NCI-H2081 (cell line): ENCODE measurements around the gene HDGF.
A peak's percentile ranks its signal among the peaks of the same experiment; 100 is the strongest.

Experiments
- DNase-seq, 2 experiments: peaks; one replicate each; lab custom pipeline; 2025; lab: John Stamatoyannopoulos, UW

HDGF gene

DNA sequence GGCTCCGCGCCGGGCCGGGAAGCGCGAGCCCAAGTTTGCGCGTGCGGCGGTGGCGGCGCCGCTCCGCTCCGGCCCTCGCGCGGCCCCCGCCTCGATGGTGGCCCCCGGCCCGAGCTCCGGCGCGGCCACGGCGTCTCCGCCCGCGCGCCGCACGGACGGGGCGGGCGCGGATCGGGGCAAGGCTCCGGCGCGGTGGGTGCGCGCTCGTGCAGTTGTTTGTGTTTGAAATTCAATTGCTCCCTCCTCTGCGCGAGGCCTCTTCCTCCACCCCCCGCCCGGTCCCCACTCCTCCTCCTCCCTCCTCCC is at the start of gene HDGF:
HDGF (minus strand) TSS at position 225 of the 306 bp plus-strand sequence. CDS start 246 bp downstream, outside the sequence.
- no peak for DNase-seq

DNA sequence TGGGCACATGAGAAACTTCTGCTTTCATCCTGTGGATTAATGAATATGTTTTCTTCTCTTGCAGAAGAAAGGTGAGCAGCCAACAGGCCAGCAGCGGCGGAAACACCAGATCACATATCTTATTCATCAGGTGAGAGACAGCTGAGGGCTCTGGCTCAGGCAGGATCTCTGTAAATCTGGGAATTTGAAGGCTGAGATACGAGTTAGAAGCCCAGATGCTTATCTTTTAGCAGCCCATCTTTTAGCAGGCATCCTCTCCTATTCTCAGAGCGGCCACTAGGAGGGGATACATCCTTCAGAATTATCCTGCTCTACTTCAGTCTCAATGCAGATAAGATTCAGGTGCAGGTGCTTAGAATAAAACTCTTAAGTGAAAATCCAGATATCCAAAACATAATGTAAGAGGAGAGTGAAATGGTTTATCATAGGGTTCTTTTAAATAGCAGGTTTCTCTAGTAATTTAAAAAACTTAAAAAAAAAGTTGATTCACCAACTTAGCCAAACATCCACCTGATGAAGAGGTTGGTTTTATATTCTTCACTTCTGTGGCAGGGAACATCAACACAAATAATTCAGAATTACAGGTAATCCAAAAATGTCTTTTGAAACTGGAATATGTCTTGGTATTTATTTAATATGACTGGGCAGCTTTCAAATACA is 45.9 kb upstream of the HDGF start:
- peak; percentile 58 to 61 for DNase-seq

GRCh38 chr1:156796340-156797097 is 45.0 kb upstream of the HDGF start:
- no peak for DNase-seq

- DNase-seq = no peak
These were observed 44.3 kb upstream of the HDGF start for GRCh38 chr1:156795787-156796186.

- no peak for DNase-seq
These were observed 43.9 kb upstream of the HDGF start for GRCh38 chr1:156795374-156795733.

- DNase-seq = no peak
These were observed 43.3 kb upstream of the HDGF start for GRCh38 chr1:156794506-156795373.

DNA sequence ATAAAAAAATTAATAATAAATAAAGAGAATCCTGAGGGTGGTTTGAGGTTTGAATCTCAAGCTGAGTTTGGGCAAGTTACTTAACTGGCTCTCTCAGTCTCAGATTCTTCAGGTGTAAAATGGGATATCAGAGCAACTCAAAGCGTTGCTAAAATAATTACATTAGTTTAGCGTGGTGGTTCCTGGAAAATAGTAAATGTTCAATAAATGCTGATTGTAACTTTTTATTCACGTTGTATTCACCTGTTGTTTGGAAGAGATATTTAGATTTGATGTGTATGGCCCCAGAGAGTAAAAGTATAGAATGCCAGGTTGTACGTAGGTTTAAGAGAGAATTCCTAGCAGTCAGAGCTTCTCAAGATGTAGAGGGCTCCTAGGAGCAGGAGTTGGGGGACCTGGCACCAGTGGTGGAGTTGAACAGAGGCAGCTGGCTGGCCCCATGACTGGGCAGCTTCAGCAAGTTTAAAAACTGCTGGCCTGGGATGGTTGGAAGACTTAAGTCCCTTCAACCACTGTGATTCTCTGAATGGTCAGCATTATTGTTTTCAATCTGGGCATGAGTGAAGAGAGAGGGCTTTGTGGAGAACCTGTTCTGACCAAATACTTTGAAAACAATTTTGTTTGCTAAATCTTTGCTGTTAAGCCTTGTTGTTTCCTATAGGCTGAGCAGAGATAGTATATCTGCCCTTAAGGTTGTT is 38.3 kb upstream of the HDGF start:
- DNase-seq = no peak

- DNase-seq = no peak
These were observed 36.7 kb upstream of the HDGF start for GRCh38 chr1:156788136-156788535.

GRCh38 chr1:156786640-156787039 is 35.2 kb upstream of the HDGF start:
- no peak for DNase-seq

- DNase-seq = no peak
These were observed 34.0 kb upstream of the HDGF start for GRCh38 chr1:156785458-156785857.

DNA sequence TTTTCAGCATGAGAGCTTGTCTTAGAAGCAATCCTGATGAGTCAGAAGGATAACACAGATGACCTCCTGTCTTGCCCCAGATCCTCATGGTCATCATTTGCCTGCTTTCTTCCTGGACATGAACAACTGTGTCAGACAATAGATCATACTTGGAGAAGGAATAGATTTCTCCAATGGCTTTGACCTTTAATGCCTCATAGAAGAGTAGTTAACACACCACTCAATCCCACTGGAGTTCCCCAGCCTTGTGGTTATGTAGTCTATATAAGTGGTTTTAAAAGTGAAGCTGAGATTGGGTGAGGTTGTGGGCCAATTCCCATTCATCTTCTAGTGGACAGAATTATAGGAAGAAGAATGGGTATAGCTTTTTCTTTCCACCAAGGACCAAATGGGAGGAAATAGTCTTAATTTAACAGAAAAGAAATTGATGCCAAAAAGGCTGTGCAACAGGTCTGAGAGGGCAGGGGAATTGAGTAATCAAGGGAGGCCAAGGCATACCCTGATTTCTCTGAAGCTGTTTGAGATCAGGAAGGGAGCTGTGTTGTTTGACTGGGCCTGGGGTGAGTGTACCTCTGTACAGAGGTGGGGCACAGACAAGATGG is 30.2 kb upstream of the HDGF start:
- DNase-seq = no peak

GRCh38 chr1:156777573-156777972 is 26.1 kb upstream of the HDGF start:
- no peak for DNase-seq

DNA sequence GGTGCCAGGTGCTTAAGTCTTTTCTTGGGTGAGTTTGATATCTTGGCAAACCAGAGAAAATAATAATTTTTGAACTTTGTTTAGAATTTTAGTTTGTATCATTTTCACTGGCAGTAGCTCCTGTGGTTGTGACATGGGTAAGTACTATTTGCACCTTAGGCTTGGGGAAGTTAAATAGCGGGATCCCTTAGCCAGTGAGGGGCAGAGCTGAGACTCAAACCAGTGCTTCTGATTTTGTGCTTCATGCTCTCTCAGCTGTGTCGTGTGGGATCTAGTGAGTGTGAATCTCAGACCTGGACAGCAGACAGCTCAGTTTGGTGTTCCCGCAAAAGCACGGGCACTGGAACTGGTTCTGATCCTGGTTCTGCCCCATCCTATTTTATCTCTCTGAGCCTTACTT is 25.5 kb upstream of the HDGF start:
- no peak for DNase-seq

- DNase-seq = no peak
These were observed 24.3 kb upstream of the HDGF start for GRCh38 chr1:156775799-156776198.

- no peak for DNase-seq
These were observed 22.1 kb upstream of the HDGF start for GRCh38 chr1:156773607-156774006.

DNA sequence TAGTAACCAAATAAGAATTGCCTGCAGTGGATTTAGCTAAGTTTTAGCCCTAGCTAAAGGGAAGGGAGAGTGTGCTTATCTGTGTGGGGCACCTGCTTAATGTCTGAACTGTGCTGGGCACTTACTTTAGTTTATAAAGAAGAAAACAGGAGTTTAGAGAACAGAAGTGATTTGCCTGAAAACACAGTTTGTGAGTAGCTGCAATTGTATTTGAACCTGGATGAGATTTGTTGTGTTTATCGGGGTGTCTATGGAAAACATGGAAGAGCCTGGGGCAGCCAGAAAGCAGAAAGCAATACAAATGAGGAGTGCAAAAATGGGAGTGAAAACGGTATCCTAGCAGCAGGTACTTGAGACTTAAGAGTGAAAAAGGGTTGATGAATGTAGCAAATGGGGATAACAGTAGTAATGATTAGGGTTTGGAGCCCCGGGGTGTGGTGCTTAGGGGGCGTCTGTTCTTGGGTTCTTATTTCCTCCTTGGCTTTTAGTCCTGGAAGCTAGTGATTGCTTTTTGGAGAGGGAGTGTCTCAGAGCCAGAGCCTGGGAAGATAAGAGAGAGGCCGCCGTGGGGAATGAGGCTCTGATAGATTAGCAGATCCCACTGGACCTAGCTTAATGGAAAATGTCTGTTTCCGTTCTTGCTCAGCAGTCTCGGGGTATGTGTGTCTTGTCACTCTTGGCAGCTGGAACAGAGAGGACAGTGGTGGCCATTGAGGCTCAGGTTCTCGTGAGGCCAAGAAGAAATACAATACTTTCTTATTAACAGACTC is 21.4 kb upstream of the HDGF start:
- no peak for DNase-seq

GRCh38 chr1:156772222-156772621 is 20.7 kb upstream of the HDGF start:
- DNase-seq = no peak

- DNase-seq = no peak
These were observed 17.3 kb upstream of the HDGF start for GRCh38 chr1:156768610-156769295.

DNA sequence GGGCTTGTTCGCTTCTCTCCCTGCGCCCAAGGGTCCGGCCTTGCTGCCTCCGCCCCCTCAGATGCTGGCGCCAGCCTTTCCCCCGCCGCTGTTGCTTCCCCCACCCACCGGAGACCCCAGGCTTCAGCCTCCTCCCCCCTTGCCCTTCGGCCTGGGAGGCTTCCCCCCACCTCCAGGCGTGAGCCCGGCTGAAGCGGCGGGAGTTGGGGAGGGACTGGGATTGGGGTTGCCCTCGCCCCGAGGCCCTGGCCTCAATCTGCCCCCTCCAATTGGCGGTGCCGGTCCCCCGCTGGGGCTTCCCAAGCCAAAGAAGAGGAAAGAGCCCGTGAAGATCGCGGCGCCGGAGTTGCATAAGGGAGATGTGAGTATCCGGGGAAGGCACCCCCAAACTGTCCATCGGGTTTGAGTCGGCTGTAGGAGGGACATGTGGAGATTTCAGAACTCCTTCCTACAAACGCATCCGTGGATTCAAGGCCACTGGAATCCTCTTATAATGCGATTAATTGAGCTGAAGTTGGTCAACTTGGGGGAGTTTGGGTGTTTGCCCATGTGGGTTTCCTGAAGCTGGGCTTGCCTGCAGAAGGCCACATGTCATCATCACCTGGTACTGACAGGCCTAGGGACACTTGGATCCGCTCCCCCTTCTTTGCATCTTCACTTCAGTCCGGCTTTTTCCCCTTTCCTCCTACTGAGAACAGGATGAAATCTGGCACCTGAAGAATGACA is 16.6 kb upstream of the HDGF start:
- peak in 1 of 2 experiments; percentile 58 for DNase-seq
